Right lobe of liver (tissue), 6 donors: ENCODE measurements around the gene IFNW1. TPM values are rescaled to one million over a fixed set of nuclear protein-coding genes. Genes with fewer than 3 reads are reported as not detected.

Experiments used
- ATAC-seq, 4 donors: fragments of 200-7000 bp; cut with Tn5 transposase; one replicate each; pipeline ENCODE4 v1.9.1; 2020; ENCODE audit warnings: mild to moderate bottlenecking in 4 of 4, moderate library complexity in 4 of 4
- DNase-seq, 3 donors: peaks; one replicate each; pipeline ENCODE4 v3.0.0-alpha.2; 2020
- H3K27ac ChIP-seq, 3 donors: fragments of 200-600 bp; one replicate each; pipeline ENCODE4 v1.8.0; 2022
- H3K27me3 ChIP-seq, 2 donors: fragments of 200-600 bp; one replicate each; pipeline ENCODE4 v1.8.0; 2022
- H3K36me3 ChIP-seq, 4 donors: fragments of 200-600 bp; sonication (generic) in 1 of 4; one replicate each; pipeline versions ENCODE4 v1.5.1 to v1.8.0; 2017 to 2022; ENCODE audit warnings: control low read depth in 1 of 4
- H3K4me1 ChIP-seq, 4 donors: fragments of 200-600 bp; sonication (generic) in 1 of 4; one replicate each; pipeline versions ENCODE4 v1.5.1 to v1.8.0; 2017 to 2022; ENCODE audit warnings: control low read depth in 1 of 4
- H3K4me3 ChIP-seq, 3 donors: fragments of 200-600 bp; one replicate each; pipeline ENCODE4 v1.8.0; 2022
- H3K9me3 ChIP-seq, 4 donors: fragments of 200-600 bp; sonication (generic) in 1 of 4; one replicate each; pipeline versions ENCODE4 v1.5.1 to v1.8.0; 2017 to 2022; ENCODE audit warnings: control low read depth in 1 of 4
- POLR2A ChIP-seq: fragments of 450-650 bp; IDR thresholded peaks from one replicate; pipeline ENCODE4 v1.6.1; 2017; ENCODE audit warnings: antibody characterized with exemption, mild to moderate bottlenecking
- WGBS: methylation state at CpG from one replicate; pipeline ENCODE4 v1.1.6; 2018; ENCODE audit warnings: low coverage, low lambda C conversion rate; ENCODE audit not compliant: insufficient coverage; ENCODE audit errors: missing lambda C conversion rate; 5-methylcytosine and 5-hydroxymethylcytosine counted together
- intact Hi-C, 2 donors: fragments of 100-400 bp; cut with DNase I; formaldehyde crosslinking; loops; one replicate each; pipeline versions ENCODE4 v1.11.2 to v1.14.1; 2022
- small RNA-seq, 2 experiments: library from RNA; depleted of rRNA; stranded (forward); fragments of <200 nt; gene quantifications; one replicate each; pipeline ENCODE3, GENCODE V24; 2016
- total RNA-seq, 6 experiments: library from RNA; depleted of rRNA in 2 of 6; stranded (reverse); fragments of >200 nt in 2 of 6; fragmentation: NEBNext Ultra II Directional in 3 of 6; extraction: Animal tissue kit (Norgen Biotek cat#: 25700) in 3 of 6; gene quantifications; one replicate each; pipeline versions ENCODE4 v1.1.0 to v1.2.4, GENCODE V29; 2016 to 2023
- TF ChIP-seq, protein P1 (sequence below), 4 donors: fragments of 200-600 bp in 3 of 4; fragments of 450-650 bp in 1 of 4; IDR thresholded peaks; one replicate each; pipeline versions ENCODE4 v1.5.1 to v1.8.0; 2016 to 2022; ENCODE audit warnings: antibody characterized with exemption in 4 of 4, mild to moderate bottlenecking in 2 of 4
- donor health status: DM: no; HTN: yes; CAD: no.
- donor health status: DM: no; HTN: no; CAD: no.
- donor health status: DM: no; HTN: no; CAD: no.
- donor health status: DM: no; HTN: yes; CAD: no.
- donor health status: DM: no; HTN: yes; CAD: no.

Gene IFNW1
- total RNA-seq, 6 experiments from 2014 or later: not detected

DNA sequence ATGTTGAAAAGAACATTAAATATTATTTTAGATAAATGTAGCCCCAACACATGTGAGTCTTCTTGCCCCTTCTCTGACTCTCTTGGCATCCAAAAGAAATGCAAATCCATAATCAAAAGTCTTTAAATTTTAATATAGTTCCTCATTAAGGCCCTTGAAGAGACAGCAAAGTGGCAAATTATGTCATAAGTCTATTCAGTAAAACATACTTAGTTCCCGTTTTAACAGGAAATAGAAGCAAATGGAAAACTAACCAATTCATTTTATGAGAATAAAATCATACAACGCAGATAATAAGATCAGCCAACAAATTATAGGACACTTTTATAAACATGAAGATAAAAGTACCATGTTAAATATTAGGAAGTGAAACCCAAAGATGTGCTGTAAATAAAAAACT is 43.8 kb downstream of the IFNW1 start:
- TF ChIP-seq, protein P1, sequence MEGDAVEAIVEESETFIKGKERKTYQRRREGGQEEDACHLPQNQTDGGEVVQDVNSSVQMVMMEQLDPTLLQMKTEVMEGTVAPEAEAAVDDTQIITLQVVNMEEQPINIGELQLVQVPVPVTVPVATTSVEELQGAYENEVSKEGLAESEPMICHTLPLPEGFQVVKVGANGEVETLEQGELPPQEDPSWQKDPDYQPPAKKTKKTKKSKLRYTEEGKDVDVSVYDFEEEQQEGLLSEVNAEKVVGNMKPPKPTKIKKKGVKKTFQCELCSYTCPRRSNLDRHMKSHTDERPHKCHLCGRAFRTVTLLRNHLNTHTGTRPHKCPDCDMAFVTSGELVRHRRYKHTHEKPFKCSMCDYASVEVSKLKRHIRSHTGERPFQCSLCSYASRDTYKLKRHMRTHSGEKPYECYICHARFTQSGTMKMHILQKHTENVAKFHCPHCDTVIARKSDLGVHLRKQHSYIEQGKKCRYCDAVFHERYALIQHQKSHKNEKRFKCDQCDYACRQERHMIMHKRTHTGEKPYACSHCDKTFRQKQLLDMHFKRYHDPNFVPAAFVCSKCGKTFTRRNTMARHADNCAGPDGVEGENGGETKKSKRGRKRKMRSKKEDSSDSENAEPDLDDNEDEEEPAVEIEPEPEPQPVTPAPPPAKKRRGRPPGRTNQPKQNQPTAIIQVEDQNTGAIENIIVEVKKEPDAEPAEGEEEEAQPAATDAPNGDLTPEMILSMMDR (IDR thresholded peaks at IDR 0.05): no peak
- no peak for TF ChIP-seq POLR2A
- intact Hi-C loops: no loop called here
- Histone ChIP-seq H3K9me3 (no peaks in the 10 kb centered on the region), H3K36me3 (no peaks in the 10 kb centered on the region), H3K27me3 (no peaks in the 10 kb centered on the region), H3K4me1 (no peaks in the 10 kb centered on the region), H3K4me3 (no peak overlapping the region), H3K27ac (no peak overlapping the region)
- no peak for DNase-seq
- 55% methylated on average over 2 of the region's 2 CpGs for WGBS
- ATAC-seq: no peak

DNA sequence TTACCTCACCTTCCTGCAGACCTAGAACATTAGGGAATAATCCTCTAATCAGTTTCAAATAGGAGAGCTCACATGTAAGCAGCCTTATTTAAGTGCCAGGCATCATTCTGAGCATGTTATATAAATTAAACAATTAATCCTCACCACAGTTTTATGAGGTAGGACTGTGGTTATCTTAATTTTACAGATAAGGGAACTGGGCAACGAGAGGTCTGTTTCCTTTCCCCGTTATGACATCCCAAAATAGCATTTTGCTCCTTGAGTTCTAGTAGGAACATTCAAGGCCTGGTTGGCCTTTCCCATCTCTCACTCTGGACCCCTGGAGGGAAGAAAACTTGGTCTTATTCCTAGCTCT is 44.8 kb downstream of the IFNW1 start:
- no peaks in the 10 kb centered on the region for H3K9me3 ChIP-seq
- no peaks in the 10 kb centered on the region for H3K27me3 ChIP-seq
- no peaks in the 10 kb centered on the region for H3K4me1 ChIP-seq
- H3K27ac ChIP-seq: no peak overlapping the region
- ATAC-seq (no peak), DNase-seq (no peak)
- TF ChIP-seq POLR2A: no peak
- TF ChIP-seq, protein P1 (IDR thresholded peaks at IDR 0.05): no peak
- no peaks in the 10 kb centered on the region for H3K36me3 ChIP-seq
- H3K4me3 ChIP-seq: no peak overlapping the region
- intact Hi-C loops: no loop called here
- 48% methylated on average over 2 of the region's 2 CpGs for WGBS

DNA sequence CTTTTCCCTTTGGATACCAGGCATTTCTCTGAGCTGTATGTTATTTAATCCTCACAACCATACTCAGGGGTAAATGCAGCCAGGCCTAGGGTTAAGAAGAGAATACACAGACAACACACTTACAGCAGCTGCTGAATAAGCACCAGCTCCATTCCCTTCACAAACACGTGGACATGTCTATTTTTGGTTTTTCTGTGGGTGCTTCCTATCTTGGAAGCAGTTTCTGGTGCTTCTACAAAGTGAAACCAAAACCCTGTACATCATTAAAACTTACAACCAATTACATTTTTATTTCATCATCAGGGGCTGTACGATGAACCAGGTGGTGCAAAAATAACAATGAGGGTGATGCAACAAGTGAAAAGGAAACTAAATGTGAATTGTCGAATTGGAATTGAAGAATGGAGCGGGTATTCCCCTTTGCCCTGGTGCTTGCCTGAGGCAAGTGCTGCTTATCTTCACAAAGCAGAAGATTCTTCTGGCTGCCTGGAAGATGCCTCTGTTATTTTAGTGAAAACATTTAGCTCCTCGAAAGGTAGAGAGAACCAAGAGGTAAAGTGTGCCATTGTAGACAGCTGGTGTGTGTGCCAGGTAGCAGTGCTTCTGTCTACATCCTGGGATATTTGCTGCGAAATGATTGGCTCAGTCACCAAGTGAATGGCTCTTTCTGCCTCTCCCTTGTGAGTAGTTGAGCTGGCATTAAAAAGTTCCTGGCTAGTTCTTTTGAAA is 45.3 kb downstream of the IFNW1 start:
- Histone ChIP-seq H3K27ac (peak overlapping the region in 1 of 3 donors; percentile 13), H3K4me1 (no peaks in the 10 kb centered on the region), H3K27me3 (no peaks in the 10 kb centered on the region), H3K9me3 (no peaks in the 10 kb centered on the region), H3K4me3 (no peak overlapping the region), H3K36me3 (no peaks in the 10 kb centered on the region)
- intact Hi-C loops: no loop called here
- TF ChIP-seq POLR2A: no peak
- TF ChIP-seq, protein P1 (IDR thresholded peaks at IDR 0.05): no peak
- WGBS: 36% methylated on average over 6 of the region's 6 CpGs
- no peak for DNase-seq
- ATAC-seq: peak; percentile 25 to 60 (median 44)

DNA sequence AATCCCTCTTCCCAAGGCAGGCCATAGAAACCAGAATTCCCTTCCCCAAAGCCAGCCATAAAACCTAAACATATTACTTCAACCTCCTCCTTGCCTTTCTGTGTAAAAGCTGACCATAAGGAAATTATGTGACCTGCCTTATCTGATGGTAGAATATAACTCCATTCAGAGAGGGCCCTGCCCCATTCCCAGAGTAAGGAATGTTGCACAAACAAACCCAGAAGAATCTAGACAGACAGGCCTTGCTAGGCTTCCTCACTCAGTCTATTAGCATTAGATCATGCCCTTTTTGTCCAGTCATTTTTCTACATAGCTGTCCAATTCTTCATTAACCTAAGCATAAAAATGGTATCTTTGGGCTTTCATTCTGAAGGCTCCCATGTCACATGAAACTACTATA is 46.1 kb downstream of the IFNW1 start:
- H3K4me1 ChIP-seq: no peaks in the 10 kb centered on the region
- no peak for DNase-seq
- no peaks in the 10 kb centered on the region for H3K36me3 ChIP-seq
- TF ChIP-seq, protein P1 (IDR thresholded peaks at IDR 0.05): no peak
- TF ChIP-seq POLR2A: no peak
- no peak overlapping the region for H3K4me3 ChIP-seq
- ATAC-seq: no peak
- no peaks in the 10 kb centered on the region for H3K27me3 ChIP-seq
- intact Hi-C loops: no loop called here
- H3K27ac ChIP-seq: no peak overlapping the region
- no peaks in the 10 kb centered on the region for H3K9me3 ChIP-seq

Small RNAs within 50 kb of the gene (small RNA-seq; reads per million reads assigned to genes)
- gene IFNWP4 (0 reads per million in 2 experiments), gene RF00019 (0 reads per million in 2 experiments)

Other genes starting within 250 kb of the IFNW1 start
- gene HACD4, start 110.2 kb downstream of the IFNW1 start, total RNA-seq: 1 to 10 TPM in 1 of 6 experiments, under 1 TPM in 5; 0.13 to 1.2 (median 0.54) TPM
- not detected for gene IFNB1, start 63.9 kb downstream of the IFNW1 start, total RNA-seq
- gene IFNA21, start 24.8 kb upstream of the IFNW1 start, total RNA-seq: not detected
- not detected for gene IFNA4, start 45.8 kb upstream of the IFNW1 start, total RNA-seq
- gene IFNA7, start 60.4 kb upstream of the IFNW1 start, total RNA-seq: not detected
- gene IFNA10, start 65.3 kb upstream of the IFNW1 start, total RNA-seq: not detected
- gene IFNA16, start 75.5 kb upstream of the IFNW1 start, total RNA-seq: not detected
- not detected for gene IFNA17, start 86.4 kb upstream of the IFNW1 start, total RNA-seq
- gene IFNA14, start 98.2 kb upstream of the IFNW1 start, total RNA-seq: not detected
- not detected for gene IFNA5, start 163.5 kb upstream of the IFNW1 start, total RNA-seq
- 10 to 100 TPM in 2 of 6 experiments, 1 to 10 TPM in 4; 5.9 to 11.7 (median 8.7) TPM for gene KLHL9, start 193.6 kb upstream of the IFNW1 start, total RNA-seq
- not detected for gene IFNA6, start 209.1 kb upstream of the IFNW1 start, total RNA-seq
- not detected for gene IFNA13, start 226.2 kb upstream of the IFNW1 start, total RNA-seq
- gene IFNA2, start 243.6 kb upstream of the IFNW1 start, total RNA-seq: not detected